Measurements from ENCODE around the gene GID4. TPM values are rescaled to one million over a fixed set of nuclear protein-coding genes. Genes with fewer than 3 reads are reported as not detected.

The GID4 gene
- total and polyA plus RNA-seq, 2 of the 4 experiments (the other 2 are of a cell fraction), result 3.9 to 5.6 TPM

- POLR2A ChIA-PET (ENCODE audit: unreplicated experiment), result no interaction called here
- peak; percentile 83 for DNase-seq
- peaks cover 36% of the 10 kb centered on the region for H3K36me3 ChIP-seq (ENCODE audit: control insufficient read depth, insufficient read depth, low read length)
These were observed 54.6 kb downstream of the GID4 start for GRCh38 chr17:18093616-18094408.

More at GRCh38 chr17:18093616-18094408, 54.6 kb downstream of the GID4 start:
- Histone ChIP-seq H3K9me3 (ENCODE audit: control insufficient read depth, insufficient read depth, low read length) (no peaks in the 10 kb centered on the region), H3K18ac (ENCODE audit: low read depth, low read length) (no peak overlapping the region), H3K27me3 (ENCODE audit: control insufficient read depth, insufficient read depth, low read length) (no peaks in the 10 kb centered on the region), H3K4me3 (ENCODE audit: insufficient read depth, low read depth, low read length) (no peak overlapping the region), H3K27ac (ENCODE audit: insufficient read depth, low read length) (no peak overlapping the region), H2BK5ac (ENCODE audit: low read depth, low read length, poor library complexity, severe bottlenecking) (no peak overlapping the region), H4K20me1 (ENCODE audit: insufficient read depth, low read length) (peaks cover 11% of the 10 kb centered on the region), H4K91ac (ENCODE audit: insufficient read depth, low read depth, low read length) (no peak overlapping the region), H2AFZ (replicated peaks; ENCODE audit: low read length, poor library complexity) (no peak overlapping the region), H3K4ac (ENCODE audit: low read depth, low read length) (no peak overlapping the region), H3K79me1 (ENCODE audit: low read depth in 1 of 2, low read length in 2 of 2) (peaks cover 16 to 51% of the 10 kb centered on the region in 2 experiments), H4K8ac (ENCODE audit: low read depth in 2 of 2, low read length in 2 of 2) (no peak overlapping the region), H2BK120ac (ENCODE audit: low read depth, low read length) (no peak overlapping the region), H3K23ac (ENCODE audit: low read depth, low read length) (no peak overlapping the region), H2BK15ac (ENCODE audit: low read depth, low read length) (no peak overlapping the region), H4K5ac (ENCODE audit: low read depth, low read length) (no peak overlapping the region), H3K56ac (ENCODE audit: extremely low read depth, insufficient read depth, low read length) (no peak overlapping the region), H3K14ac (replicated peaks; ENCODE audit: low read depth, low read length) (no peak overlapping the region), H3K9me1 (ENCODE audit: insufficient read depth, low read length) (peaks cover 6% of the 10 kb centered on the region), H3K4me1 (ENCODE audit: control insufficient read depth, insufficient read depth, low read length) (peaks cover under 1% of the 10 kb centered on the region; the same call in 1 of the 2 replicates), H3K4me2 (ENCODE audit: low read depth, low read length) (no peak overlapping the region), H2BK20ac (ENCODE audit: low read depth, low read length) (no peak overlapping the region), H3K9ac (ENCODE audit: low read depth, low read length) (no peak overlapping the region), H2AK9ac (replicated peaks; ENCODE audit: low read depth, low read length, poor library complexity) (peak overlapping the region; percentile 37), H2AK5ac (ENCODE audit: low read depth, low read length) (no peak overlapping the region)
- intact Hi-C loops (cut with micrococcal nuclease) (no loop called here), in situ Hi-C loops (cut with MboI; ENCODE audit: low sequenced_read_pairs) (no loop called here), dilution Hi-C loops (cut with HindIII; ENCODE audit: low sequenced_read_pairs, unreplicated experiment) (no loop called here)
- 50% methylated on average over 2 of the region's 15 CpGs; no CpG with 5 or more reads in 1 of the 2 experiments for WGBS, 2 experiments (ENCODE audit: extremely low coverage in 2 of 2, insufficient read length in 1 of 2)
- TF ChIP-seq BHLHE40 (IDR thresholded peaks at IDR 0.05; ENCODE audit: low read depth, low read length) (peak; percentile 65), USF2 (IDR thresholded peaks at IDR 0.05; ENCODE audit: low read depth, low read length) (peak; percentile 52; the same call in 1 of the 2 replicates), RAD21 (IDR thresholded peaks at IDR 0.05; ENCODE audit: low read length) (peak; percentile 11; the same call in 1 of the 2 replicates), CEBPB (IDR thresholded peaks at IDR 0.05; ENCODE audit: low read depth, low read length) (no peak), RCOR1 (IDR thresholded peaks at IDR 0.05; ENCODE audit: insufficient replicate concordance, low read length) (no peak), FOS (IDR thresholded peaks at IDR 0.05; ENCODE audit: low read depth, low read length) (no peak), SMC3 (IDR thresholded peaks at IDR 0.05; ENCODE audit: low read depth, low read length) (peak; percentile 30; the same call in 1 of the 2 replicates), ELK1 (IDR thresholded peaks at IDR 0.05; ENCODE audit: borderline replicate concordance, low read depth, low read length) (no peak)
- TF ChIP-seq, protein P1, sequence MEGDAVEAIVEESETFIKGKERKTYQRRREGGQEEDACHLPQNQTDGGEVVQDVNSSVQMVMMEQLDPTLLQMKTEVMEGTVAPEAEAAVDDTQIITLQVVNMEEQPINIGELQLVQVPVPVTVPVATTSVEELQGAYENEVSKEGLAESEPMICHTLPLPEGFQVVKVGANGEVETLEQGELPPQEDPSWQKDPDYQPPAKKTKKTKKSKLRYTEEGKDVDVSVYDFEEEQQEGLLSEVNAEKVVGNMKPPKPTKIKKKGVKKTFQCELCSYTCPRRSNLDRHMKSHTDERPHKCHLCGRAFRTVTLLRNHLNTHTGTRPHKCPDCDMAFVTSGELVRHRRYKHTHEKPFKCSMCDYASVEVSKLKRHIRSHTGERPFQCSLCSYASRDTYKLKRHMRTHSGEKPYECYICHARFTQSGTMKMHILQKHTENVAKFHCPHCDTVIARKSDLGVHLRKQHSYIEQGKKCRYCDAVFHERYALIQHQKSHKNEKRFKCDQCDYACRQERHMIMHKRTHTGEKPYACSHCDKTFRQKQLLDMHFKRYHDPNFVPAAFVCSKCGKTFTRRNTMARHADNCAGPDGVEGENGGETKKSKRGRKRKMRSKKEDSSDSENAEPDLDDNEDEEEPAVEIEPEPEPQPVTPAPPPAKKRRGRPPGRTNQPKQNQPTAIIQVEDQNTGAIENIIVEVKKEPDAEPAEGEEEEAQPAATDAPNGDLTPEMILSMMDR (conservative IDR thresholded peaks at IDR 0.05; ENCODE audit: low read depth, low read length), result peak; percentile 52
- no TSS peak for BruUV-seq (replicated peaks)
- CTCF ChIA-PET, result no interaction called here
- peak; percentile 85 for ATAC-seq (ENCODE audit: low read depth)

All from IMR-90 (cell line).